ENCODE measurements around the gene SNRNP27. TPM values are rescaled to one million over a fixed set of nuclear protein-coding genes. Genes with fewer than 3 reads are reported as not detected.
A peak's percentile ranks its signal among the peaks of the same experiment; 100 is the strongest.

SNRNP27 gene
- total and polyA plus RNA-seq, 4 donors, result 42.1 to 61.1 (median 51.7) TPM

GRCh38 chr2:69914164-69914949 is 20.6 kb downstream of the SNRNP27 start:
- ATAC-seq (ENCODE audit: low FRiP score) (peak; percentile 97), DNase-seq (peak; percentile 99 to 100)
- no peaks in the 10 kb centered on the region for H3K36me3 ChIP-seq (ENCODE audit: control insufficient read depth in 1 of 2, insufficient read depth in 2 of 2, low read length in 1 of 2)
- peak overlapping the region; percentile 1 to 34 for H3K4me3 ChIP-seq (ENCODE audit: low read length in 2 of 2)
- intact Hi-C loops (cut with DNase I), result loop anchor here (1.0 to 10.0 kb wide), 5 partner anchors 170 to 380 kb away; partner anchors contain the start of genes SNRPG (in 2 of the 2) and PCBP1 (in 1 of the 2)
- peak overlapping the region in 1 of 2 donors; percentile 73 for H3K27ac ChIP-seq (ENCODE audit: low read depth in 1 of 2, low read length in 2 of 2)
- H3K9me3 ChIP-seq (ENCODE audit: control insufficient read depth, low read length), result no peaks in the 10 kb centered on the region
- H3K27me3 ChIP-seq (ENCODE audit: control insufficient read depth in 1 of 2, insufficient read depth in 2 of 2, low read length in 1 of 2), result no peaks in the 10 kb centered on the region
- H3K4me1 ChIP-seq (ENCODE audit: control insufficient read depth in 1 of 2, insufficient read depth in 2 of 2, low read length in 2 of 2), result peaks cover 0 to 4% of the 10 kb centered on the region in 2 donors
- 0% methylated on average over 53 to 56 of the region's 56 CpGs for WGBS, 2 donors

- peaks cover 0 to 4% of the 10 kb centered on the region in 2 donors for H3K4me1 ChIP-seq (ENCODE audit: control insufficient read depth in 1 of 2, insufficient read depth in 2 of 2, low read length in 2 of 2)
- DNase-seq (peak; percentile 66 to 100), ATAC-seq (ENCODE audit: low FRiP score) (peak; percentile 97)
- H3K27ac ChIP-seq (ENCODE audit: low read depth in 1 of 2, low read length in 2 of 2), result peak within 1 kb of the TSS; percentile 46 to 73
- no peaks in the 10 kb centered on the region for H3K9me3 ChIP-seq (ENCODE audit: control insufficient read depth, low read length)
- 1% methylated on average over 67 to 81 of the region's 81 CpGs for WGBS, 2 donors
- peak within 1 kb of the TSS; percentile 52 to 87 for H3K4me3 ChIP-seq (ENCODE audit: low read length in 2 of 2)
- H3K27me3 ChIP-seq (ENCODE audit: control insufficient read depth in 1 of 2, insufficient read depth in 2 of 2, low read length in 1 of 2), result no peaks in the 10 kb centered on the region
- intact Hi-C loops (cut with DNase I), result loop anchor here (1.0 to 10.0 kb wide), 6 partner anchors 170 to 380 kb away; partner anchors contain the start of genes PCBP1 (in 2 of the 2) and SNRPG (in 2 of the 2)
- no peaks in the 10 kb centered on the region for H3K36me3 ChIP-seq (ENCODE audit: control insufficient read depth in 1 of 2, insufficient read depth in 2 of 2, low read length in 1 of 2)
Measured at GRCh38 chr2:69914950-69915945, 21.5 kb downstream of the SNRNP27 start, which contains the start of gene MXD1. Gene MXD1, plus strand, starts transcription at chr2:69915109. Its CDS starts 222 bp downstream, at chr2:69915331.

GRCh38 chr2:69916106-69916505 is 22.4 kb downstream of the SNRNP27 start:
- no peaks in the 10 kb centered on the region for H3K9me3 ChIP-seq (ENCODE audit: control insufficient read depth, low read length)
- no peaks in the 10 kb centered on the region for H3K36me3 ChIP-seq (ENCODE audit: control insufficient read depth in 1 of 2, insufficient read depth in 2 of 2, low read length in 1 of 2)
- intact Hi-C loops (cut with DNase I), result loop anchor here (5.0 to 10.0 kb wide), 3 partner anchors 169 to 379 kb away; partner anchors contain the start of genes PCBP1 (in 2 of the 2) and SNRPG (in 1 of the 2)
- H3K4me3 ChIP-seq (ENCODE audit: low read length in 2 of 2), result peak overlapping the region; percentile 13 to 87
- ATAC-seq (ENCODE audit: low FRiP score) (no peak), DNase-seq (no peak)
- H3K27me3 ChIP-seq (ENCODE audit: control insufficient read depth in 1 of 2, insufficient read depth in 2 of 2, low read length in 1 of 2), result no peaks in the 10 kb centered on the region
- 33 to 37% methylated on average over 2 of the region's 2 CpGs for WGBS, 2 donors
- H3K27ac ChIP-seq (ENCODE audit: low read depth in 1 of 2, low read length in 2 of 2), result no peak overlapping the region
- H3K4me1 ChIP-seq (ENCODE audit: control insufficient read depth in 1 of 2, insufficient read depth in 2 of 2, low read length in 2 of 2), result peaks cover 0 to 4% of the 10 kb centered on the region in 2 donors

- H3K4me1 ChIP-seq (ENCODE audit: control insufficient read depth in 1 of 2, insufficient read depth in 2 of 2, low read length in 2 of 2), result peaks cover 0 to 4% of the 10 kb centered on the region in 2 donors
- H3K9me3 ChIP-seq (ENCODE audit: control insufficient read depth, low read length), result no peaks in the 10 kb centered on the region
- peaks cover 1 to 3% of the 10 kb centered on the region in 2 donors for H3K36me3 ChIP-seq (ENCODE audit: control insufficient read depth in 1 of 2, insufficient read depth in 2 of 2, low read length in 1 of 2)
- peak overlapping the region in 1 of 2 donors; percentile 8 for H3K4me3 ChIP-seq (ENCODE audit: low read length in 2 of 2)
- no peaks in the 10 kb centered on the region for H3K27me3 ChIP-seq (ENCODE audit: control insufficient read depth in 1 of 2, insufficient read depth in 2 of 2, low read length in 1 of 2)
- no peak overlapping the region for H3K27ac ChIP-seq (ENCODE audit: low read depth in 1 of 2, low read length in 2 of 2)
- no peak for ATAC-seq (ENCODE audit: low FRiP score)
- intact Hi-C loops (cut with DNase I), result loop anchor here (5.0 to 10.0 kb wide), 3 partner anchors 167 to 377 kb away; partner anchors contain the start of genes PCBP1 (in 2 of the 2) and SNRPG (in 1 of the 2)
- DNase-seq, result peak in 1 of 2 donors; percentile 55
- WGBS, 2 donors, result 27 to 30% methylated on average over 3 of the region's 3 CpGs
Measured at GRCh38 chr2:69917852-69918251, 24.1 kb downstream of the SNRNP27 start.

- Histone ChIP-seq H3K27ac (ENCODE audit: low read depth in 1 of 2, low read length in 2 of 2) (peak overlapping the region in 1 of 2 donors; percentile 43), H3K27me3 (ENCODE audit: control insufficient read depth in 1 of 2, insufficient read depth in 2 of 2, low read length in 1 of 2) (no peaks in the 10 kb centered on the region), H3K9me3 (ENCODE audit: control insufficient read depth, low read length) (no peaks in the 10 kb centered on the region), H3K4me3 (ENCODE audit: low read length in 2 of 2) (no peak overlapping the region), H3K4me1 (ENCODE audit: control insufficient read depth in 1 of 2, insufficient read depth in 2 of 2, low read length in 2 of 2) (peaks cover 0 to 4% of the 10 kb centered on the region in 2 donors), H3K36me3 (ENCODE audit: control insufficient read depth in 1 of 2, insufficient read depth in 2 of 2, low read length in 1 of 2) (peaks cover 3% of the 10 kb centered on the region in 2 donors)
- 51 to 60% methylated on average over 3 of the region's 3 CpGs for WGBS, 2 donors
- no peak for DNase-seq
- ATAC-seq (ENCODE audit: low FRiP score), result no peak
- intact Hi-C loops (cut with DNase I), result loop anchor here (5.0 to 10.0 kb wide), 3 partner anchors 166 to 376 kb away; partner anchors contain the start of genes PCBP1 (in 2 of the 2) and SNRPG (in 1 of the 2)
Measured at GRCh38 chr2:69918401-69918800, 24.6 kb downstream of the SNRNP27 start.

GRCh38 chr2:69923116-69923515 is 29.4 kb downstream of the SNRNP27 start:
- no peaks in the 10 kb centered on the region for H3K27me3 ChIP-seq (ENCODE audit: control insufficient read depth in 1 of 2, insufficient read depth in 2 of 2, low read length in 1 of 2)
- no peak overlapping the region for H3K27ac ChIP-seq (ENCODE audit: low read depth in 1 of 2, low read length in 2 of 2)
- no peak overlapping the region for H3K4me3 ChIP-seq (ENCODE audit: low read length in 2 of 2)
- ATAC-seq (ENCODE audit: low FRiP score) (no peak), DNase-seq (no peak)
- no peaks in the 10 kb centered on the region for H3K4me1 ChIP-seq (ENCODE audit: control insufficient read depth in 1 of 2, insufficient read depth in 2 of 2, low read length in 2 of 2)
- H3K36me3 ChIP-seq (ENCODE audit: control insufficient read depth in 1 of 2, insufficient read depth in 2 of 2, low read length in 1 of 2), result peaks cover 3 to 5% of the 10 kb centered on the region in 2 donors
- no peaks in the 10 kb centered on the region for H3K9me3 ChIP-seq (ENCODE audit: control insufficient read depth, low read length)
- 97 to 100% methylated on average over 3 of the region's 3 CpGs for WGBS, 2 donors
- intact Hi-C loops (cut with DNase I), result no loop called here

- DNase-seq, result no peak
- no peaks in the 10 kb centered on the region for H3K4me1 ChIP-seq (ENCODE audit: control insufficient read depth in 1 of 2, insufficient read depth in 2 of 2, low read length in 2 of 2)
- H3K36me3 ChIP-seq (ENCODE audit: control insufficient read depth in 1 of 2, insufficient read depth in 2 of 2, low read length in 1 of 2), result peaks cover 3 to 5% of the 10 kb centered on the region in 2 donors
- no peaks in the 10 kb centered on the region for H3K27me3 ChIP-seq (ENCODE audit: control insufficient read depth in 1 of 2, insufficient read depth in 2 of 2, low read length in 1 of 2)
- H3K4me3 ChIP-seq (ENCODE audit: low read length in 2 of 2), result no peak overlapping the region
- intact Hi-C loops (cut with DNase I), result no loop called here
- H3K27ac ChIP-seq (ENCODE audit: low read depth in 1 of 2, low read length in 2 of 2), result no peak overlapping the region
- no peaks in the 10 kb centered on the region for H3K9me3 ChIP-seq (ENCODE audit: control insufficient read depth, low read length)
- 81 to 82% methylated on average over 3 of the region's 3 CpGs for WGBS, 2 donors
- ATAC-seq (ENCODE audit: low FRiP score), result peak; percentile 44
Measured at GRCh38 chr2:69926849-69927515, 33.2 kb downstream of the SNRNP27 start.
